Mammary epithelial cell (primary cell): ENCODE data around the gene RXRA.

Source experiments
- CTCF ChIP-seq, 2 donors: IDR thresholded peaks in 1 of 2; conservative IDR thresholded peaks in 1 of 2; 2 replicates each; pipeline ENCODE4 v1.5.1; 2011 to 2012; ENCODE audit warnings: inconsistent platforms in 2 of 2, low read length in 2 of 2, mild to moderate bottlenecking in 2 of 2, control low read depth in 1 of 2, low read depth in 1 of 2; ENCODE audit not compliant: insufficient read depth in 1 of 2; ENCODE audit errors: extremely low read depth in 1 of 2
- EZH2 ChIP-seq: IDR thresholded peaks from 2 replicates; pipeline ENCODE4 v1.6.1; 2012; ENCODE audit warnings: low read length, inconsistent platforms, borderline replicate concordance

GRCh38 chr9:134304261-134304660 lies 22.0 kb upstream of the RXRA start:
- no peak for TF ChIP-seq CTCF (conservative IDR thresholded peaks at IDR 0.05 in 1 of 2, IDR thresholded peaks at IDR 0.05 in 1 of 2; ENCODE audit: extremely low read depth in 1 of 2, insufficient read depth in 1 of 2, low read depth in 1 of 2, low read length in 2 of 2)
- no peak for TF ChIP-seq EZH2
